ENCODE measurements around the gene ANKRD18A.

Gene ANKRD18A

GRCh38 chr9:38650564-38650963 lies 30.2 kb upstream of the ANKRD18A start (continued):
- TF ChIP-seq ZBTB10 (tag by site-specific recombination; IDR thresholded peaks at IDR 0.05) (no peak), ZBTB26 (tag by site-specific recombination; optimal IDR thresholded peaks at IDR 0.05) (no peak)

- CTCF ChIA-PET, result interaction anchor here (1.3 kb wide), 1 partner anchor 7 kb away, joined by 4 read pairs; no protein-coding TSS in a partner anchor
- Histone ChIP-seq H3K9me3 (ENCODE audit: control insufficient read depth, insufficient read depth, low read depth, low read length) (no peaks in the 10 kb centered on the region), H3K36me3 (ENCODE audit: control insufficient read depth in 2 of 2, insufficient read depth in 1 of 2, low read length in 2 of 2) (no peaks in the 10 kb centered on the region), H3K27ac (ENCODE audit: extremely low read depth, low read depth, low read length) (no peak overlapping the region), H3K4me3 (ENCODE audit: low read depth, low read length) (no peak overlapping the region), H3K4me1 (ENCODE audit: control insufficient read depth, insufficient read depth, low read length) (no peaks in the 10 kb centered on the region)
- POLR2A ChIA-PET, result no interaction called here
- TF ChIP-seq ZNF16 (tag by site-specific recombination; IDR thresholded peaks at IDR 0.05; ENCODE audit: low read depth), result no peak
- no peak for TF ChIP-seq ZNF837 (tag by site-specific recombination; IDR thresholded peaks at IDR 0.05)
- no peak for TF ChIP-seq ZNF776 (tag by site-specific recombination; IDR thresholded peaks at IDR 0.05; ENCODE audit: borderline replicate concordance)
- TF ChIP-seq ZBTB48 (tag by site-specific recombination; IDR thresholded peaks at IDR 0.05), result no peak
- no peak for TF ChIP-seq ZNF292 (tag by site-specific recombination; IDR thresholded peaks at IDR 0.05; ENCODE audit: borderline replicate concordance, low read depth)
- TF ChIP-seq ATF2 (tag by site-specific recombination; IDR thresholded peaks at IDR 0.05; ENCODE audit: low read depth), result no peak
- TF ChIP-seq ZNF133 (tag by site-specific recombination; IDR thresholded peaks at IDR 0.05), result no peak
- TF ChIP-seq ZNF23 (tag by site-specific recombination; IDR thresholded peaks at IDR 0.05; ENCODE audit: borderline replicate concordance), result no peak
- no peak for TF ChIP-seq ZNF114 (tag by site-specific recombination; IDR thresholded peaks at IDR 0.05)
- no peak for TF ChIP-seq ZNF530 (tag by site-specific recombination; IDR thresholded peaks at IDR 0.05; ENCODE audit: low read depth)
- TF ChIP-seq SP2 (tag by site-specific recombination; IDR thresholded peaks at IDR 0.05), result no peak
- TF ChIP-seq SCRT2 (tag by site-specific recombination; IDR thresholded peaks at IDR 0.05), result no peak
- no peak for TF ChIP-seq ZNF266 (tag by site-specific recombination; IDR thresholded peaks at IDR 0.05; ENCODE audit: low read depth)
- no peak for TF ChIP-seq ZBTB6 (tag by site-specific recombination; IDR thresholded peaks at IDR 0.05)
- TF ChIP-seq ZBTB11 (tag by site-specific recombination; conservative IDR thresholded peaks at IDR 0.05; ENCODE audit: low read depth), result no peak
- no peak for TF ChIP-seq ZNF623 (tag by site-specific recombination; IDR thresholded peaks at IDR 0.05)
- no peak for TF ChIP-seq ZBTB44 (tag by site-specific recombination; IDR thresholded peaks at IDR 0.05)
- TF ChIP-seq ZNF48 (tag by site-specific recombination; IDR thresholded peaks at IDR 0.05), result no peak
- TF ChIP-seq ZNF280C (tag by site-specific recombination; IDR thresholded peaks at IDR 0.05), result no peak
These were observed 29.5 kb upstream of the ANKRD18A start for GRCh38 chr9:38649731-38650363.

Measured in HEK293 (cell line).